ENCODE measurements around the gene RHOF.

GRCh38 chr12:121749267-121749666 is 44.2 kb downstream of the RHOF start:
- TF ChIP-seq CTCF (IDR thresholded peaks at IDR 0.05) = no peak
- no peak for TF ChIP-seq POLR2A (IDR thresholded peaks at IDR 0.05)
